NCI-H2196 treated with DMSO at 0.1 percent for 48 hours (cell line): ENCODE measurements around the gene MIGA2.

Source experiments
- DNase-seq: peaks from one replicate; lab custom pipeline; 2025; ENCODE audit not compliant: unreplicated experiment; lab: John Stamatoyannopoulos, UW

The MIGA2 gene

GRCh38 chr9:129010267-129010975 lies 26.0 kb upstream of the MIGA2 start:
- DNase-seq: no peak

- no peak for DNase-seq
Observed at GRCh38 chr9:129011170-129011569, 25.3 kb upstream of the MIGA2 start.

GRCh38 chr9:129011761-129012181 lies 24.7 kb upstream of the MIGA2 start:
- no peak for DNase-seq

GRCh38 chr9:129012343-129012742 lies 24.1 kb upstream of the MIGA2 start:
- no peak for DNase-seq

- no peak for DNase-seq
Observed at GRCh38 chr9:129012893-129013448, 23.5 kb upstream of the MIGA2 start.

- DNase-seq: no peak
Observed at GRCh38 chr9:129013674-129014073, 22.8 kb upstream of the MIGA2 start.

GRCh38 chr9:129014124-129014523 lies 22.3 kb upstream of the MIGA2 start:
- DNase-seq: no peak

GRCh38 chr9:129014608-129015007 lies 21.8 kb upstream of the MIGA2 start:
- no peak for DNase-seq

- no peak for DNase-seq
Observed at GRCh38 chr9:129021091-129021490, 15.3 kb upstream of the MIGA2 start.

- DNase-seq: no peak
Observed at GRCh38 chr9:129022037-129022436, 14.4 kb upstream of the MIGA2 start.

- peak; percentile 76 for DNase-seq
Observed at GRCh38 chr9:129023036-129023907, 13.2 kb upstream of the MIGA2 start.

- no peak for DNase-seq
Observed at GRCh38 chr9:129023908-129024233, 12.6 kb upstream of the MIGA2 start.

GRCh38 chr9:129026442-129027223 lies 9.8 kb upstream of the MIGA2 start:
- no peak for DNase-seq

GRCh38 chr9:129027224-129027684 lies 9.2 kb upstream of the MIGA2 start:
- DNase-seq: no peak

- DNase-seq: peak; percentile 71
Observed at GRCh38 chr9:129027685-129028191, 8.7 kb upstream of the MIGA2 start.

GRCh38 chr9:129028192-129028966 lies 8.0 kb upstream of the MIGA2 start, which contains the start of gene SH3GLB2:
Gene SH3GLB2 (minus strand): TSS chr9:129028331. CDS start chr9:129028154, 177 bp downstream.
- peak; percentile 81 for DNase-seq

GRCh38 chr9:129030191-129030590 lies 6.2 kb upstream of the MIGA2 start:
- DNase-seq: no peak

GRCh38 chr9:129031514-129031913 lies 4.9 kb upstream of the MIGA2 start:
- no peak for DNase-seq

GRCh38 chr9:129032541-129033159 lies 3.8 kb upstream of the MIGA2 start:
- DNase-seq: no peak

GRCh38 chr9:129033216-129033615 lies 3.2 kb upstream of the MIGA2 start:
- DNase-seq: no peak
